SU-DHL-6 (cell line): ENCODE measurements around the gene RTP4.

Source experiments
- H2AFZ ChIP-seq: fragments of 200-600 bp; sonication (generic); 2 replicates; pipeline ENCODE4 v1.6.1; 2014; ENCODE audit warnings: low read depth, mild to moderate bottlenecking, moderate library complexity, mixed read lengths, antibody characterized with exemption, low read length; ENCODE audit not compliant: severe bottlenecking
- H3F3A ChIP-seq: fragments of 200-600 bp; shearing (Covaris generic); 2 replicates; pipeline ENCODE4 v1.6.0; 2016; ENCODE audit warnings: antibody characterized with exemption, mild to moderate bottlenecking; ENCODE audit not compliant: insufficient read depth
- H3K27ac ChIP-seq: fragments of 200-600 bp; sonication (generic); 2 replicates; pipeline ENCODE4 v1.5.1; 2016; ENCODE audit warnings: low read depth, mild to moderate bottlenecking, low read length, moderate library complexity, mixed read lengths
- H3K27me3 ChIP-seq: fragments of 200-600 bp; sonication (generic), shearing (Covaris generic); 2 replicates; pipeline ENCODE4 v1.6.0; 2014; ENCODE audit warnings: mild to moderate bottlenecking, low read length
- H3K36me3 ChIP-seq: fragments of 200-600 bp; sonication (generic); 2 replicates; pipeline ENCODE4 v1.6.1; 2014; ENCODE audit warnings: mild to moderate bottlenecking, low read length, mixed read lengths
- H3K4me2 ChIP-seq: fragments of 300-600, 200-600 bp; shearing (Covaris generic), sonication (generic); 2 replicates; pipeline ENCODE4 v1.6.0; 2014; ENCODE audit warnings: low read length, low read depth, mild to moderate bottlenecking; ENCODE audit not compliant: poor library complexity, severe bottlenecking
- H3K4me3 ChIP-seq: fragments of 200-600 bp; sonication (generic); 2 replicates; pipeline ENCODE4 v1.5.1; 2014; ENCODE audit warnings: antibody characterized with exemption, low read length, mild to moderate bottlenecking, mixed read lengths; ENCODE audit not compliant: insufficient read depth, poor library complexity, severe bottlenecking
- H3K79me2 ChIP-seq: fragments of 200-600 bp; sonication (generic); 2 replicates; pipeline ENCODE4 v1.6.1; 2014; ENCODE audit warnings: mild to moderate bottlenecking, low read length, moderate library complexity; ENCODE audit not compliant: insufficient read depth
- H3K9ac ChIP-seq: fragments of 200-600 bp; sonication (generic); 2 replicates; pipeline ENCODE4 v1.7.0; 2014; ENCODE audit warnings: mild to moderate bottlenecking, low read length
- H3K9me2 ChIP-seq: fragments of 200-600 bp; sonication (generic); replicated peaks from 2 replicates; pipeline ENCODE4 v1.6.1; 2014; ENCODE audit warnings: low read length; ENCODE audit not compliant: insufficient read depth
- H3K9me3 ChIP-seq: fragments of 200-600 bp; sonication (generic); 2 replicates; pipeline ENCODE4 v1.6.1; 2014; ENCODE audit warnings: low read length, mixed read lengths; ENCODE audit not compliant: insufficient read depth
- H4K20me1 ChIP-seq: fragments of 200-600 bp; sonication (generic); 2 replicates; pipeline ENCODE4 v1.6.1; 2014; ENCODE audit warnings: low read depth, mild to moderate bottlenecking, antibody characterized with exemption, low read length, moderate library complexity, mixed read lengths
- EZH2phosphoT487 ChIP-seq: fragments of 200-600 bp; sonication (generic), shearing (Covaris generic); conservative IDR thresholded peaks from 2 replicates; pipeline ENCODE4 v1.6.1; 2018; ENCODE audit warnings: mild to moderate bottlenecking, antibody characterized with exemption, low read length, moderate library complexity, mixed read lengths
- TF ChIP-seq, protein P1 (sequence below): fragments of 200-600 bp; sonication (generic); IDR thresholded peaks from one replicate; pipeline ENCODE4 v1.5.1; 2017; ENCODE audit warnings: antibody characterized with exemption, mild to moderate bottlenecking, low read length, moderate library complexity; ENCODE audit not compliant: insufficient read depth, poor library complexity, severe bottlenecking

Gene RTP4

DNA sequence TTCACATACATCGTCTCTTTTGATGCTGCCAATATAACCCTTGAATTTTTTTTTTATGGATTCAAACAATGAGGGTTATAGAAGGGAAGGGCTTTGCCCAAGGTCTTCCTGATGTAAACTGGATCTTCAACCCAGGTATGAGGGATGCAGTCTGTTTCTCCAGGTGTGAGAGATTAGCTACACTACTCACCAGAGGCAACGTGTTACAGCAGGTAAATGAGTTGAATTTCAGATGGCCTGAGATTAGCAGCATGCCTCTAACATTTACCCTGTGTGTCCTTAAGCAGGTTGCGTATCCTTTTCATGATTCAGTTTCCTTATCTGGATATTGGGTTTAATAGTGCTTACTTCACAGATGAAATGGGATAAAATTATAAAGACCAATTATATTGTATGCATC lies 1.9 kb downstream of the RTP4 start:
- Histone ChIP-seq H3K9ac (no peak overlapping the region), H3K27ac (no peak overlapping the region), H2AFZ (no peak overlapping the region), H3K4me3 (no peak overlapping the region), H3K9me3 (no peaks in the 10 kb centered on the region), H3K9me2 (no peaks in the 10 kb centered on the region), H3K27me3 (no peaks in the 10 kb centered on the region), H3F3A (no peaks in the 10 kb centered on the region), H3K4me2 (no peak overlapping the region), H3K79me2 (no peaks in the 10 kb centered on the region), H4K20me1 (no peaks in the 10 kb centered on the region), H3K36me3 (no peaks in the 10 kb centered on the region)
- TF ChIP-seq, protein P1, sequence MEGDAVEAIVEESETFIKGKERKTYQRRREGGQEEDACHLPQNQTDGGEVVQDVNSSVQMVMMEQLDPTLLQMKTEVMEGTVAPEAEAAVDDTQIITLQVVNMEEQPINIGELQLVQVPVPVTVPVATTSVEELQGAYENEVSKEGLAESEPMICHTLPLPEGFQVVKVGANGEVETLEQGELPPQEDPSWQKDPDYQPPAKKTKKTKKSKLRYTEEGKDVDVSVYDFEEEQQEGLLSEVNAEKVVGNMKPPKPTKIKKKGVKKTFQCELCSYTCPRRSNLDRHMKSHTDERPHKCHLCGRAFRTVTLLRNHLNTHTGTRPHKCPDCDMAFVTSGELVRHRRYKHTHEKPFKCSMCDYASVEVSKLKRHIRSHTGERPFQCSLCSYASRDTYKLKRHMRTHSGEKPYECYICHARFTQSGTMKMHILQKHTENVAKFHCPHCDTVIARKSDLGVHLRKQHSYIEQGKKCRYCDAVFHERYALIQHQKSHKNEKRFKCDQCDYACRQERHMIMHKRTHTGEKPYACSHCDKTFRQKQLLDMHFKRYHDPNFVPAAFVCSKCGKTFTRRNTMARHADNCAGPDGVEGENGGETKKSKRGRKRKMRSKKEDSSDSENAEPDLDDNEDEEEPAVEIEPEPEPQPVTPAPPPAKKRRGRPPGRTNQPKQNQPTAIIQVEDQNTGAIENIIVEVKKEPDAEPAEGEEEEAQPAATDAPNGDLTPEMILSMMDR = no peak
- no peak for TF ChIP-seq EZH2phosphoT487

DNA sequence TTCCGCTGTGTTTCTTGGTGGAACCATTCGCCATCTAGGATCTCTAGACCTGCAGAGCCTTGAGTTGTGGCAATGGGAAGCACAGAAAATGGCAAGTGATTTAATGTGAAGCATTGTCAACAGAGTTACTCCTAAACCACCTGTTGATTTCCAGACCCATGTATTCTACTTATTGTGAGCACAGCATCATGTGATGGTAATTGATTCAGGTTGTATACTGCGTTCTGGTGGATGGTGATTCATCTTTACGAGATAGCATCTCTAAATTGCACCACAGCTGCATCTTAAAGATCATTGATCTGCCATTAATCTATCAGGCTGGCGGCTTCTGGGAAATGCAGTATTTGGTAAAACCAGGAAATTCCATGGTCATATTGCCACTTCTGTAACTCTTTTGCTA lies 7.4 kb downstream of the RTP4 start:
- H3F3A ChIP-seq = no peaks in the 10 kb centered on the region
- H3K9ac ChIP-seq = no peak overlapping the region
- H3K9me3 ChIP-seq = no peaks in the 10 kb centered on the region
- H3K4me3 ChIP-seq = no peak overlapping the region
- H2AFZ ChIP-seq = no peak overlapping the region
- no peak overlapping the region for H3K27ac ChIP-seq
- H4K20me1 ChIP-seq = no peaks in the 10 kb centered on the region
- H3K79me2 ChIP-seq = no peaks in the 10 kb centered on the region
- H3K4me2 ChIP-seq = no peak overlapping the region
- no peaks in the 10 kb centered on the region for H3K9me2 ChIP-seq
- no peaks in the 10 kb centered on the region for H3K36me3 ChIP-seq
- TF ChIP-seq EZH2phosphoT487 = no peak
- TF ChIP-seq, protein P1 = no peak
- H3K27me3 ChIP-seq = no peaks in the 10 kb centered on the region

DNA sequence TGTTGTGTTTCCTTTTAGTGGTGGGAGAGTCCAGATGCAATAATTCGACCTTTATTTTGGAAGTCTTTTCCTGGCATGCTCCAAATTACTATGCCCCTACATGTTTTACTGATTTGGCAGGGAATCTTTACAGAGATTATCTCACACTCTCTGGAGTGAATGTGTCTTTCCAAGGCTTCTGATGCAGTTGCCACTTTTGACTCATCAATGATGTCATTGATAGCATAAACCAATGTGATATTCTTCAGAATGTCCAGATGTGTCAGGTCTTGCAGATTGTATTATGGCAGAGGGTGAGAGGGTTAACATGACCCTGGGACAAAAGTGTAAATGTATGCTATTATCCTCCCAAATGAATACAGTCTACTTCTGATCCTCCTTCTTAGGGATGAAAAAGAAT lies 9.7 kb downstream of the RTP4 start:
- Histone ChIP-seq H3K9me3 (no peaks in the 10 kb centered on the region), H3K4me3 (no peak overlapping the region), H3K79me2 (no peaks in the 10 kb centered on the region), H4K20me1 (no peaks in the 10 kb centered on the region), H3F3A (no peaks in the 10 kb centered on the region), H3K9me2 (no peaks in the 10 kb centered on the region), H3K4me2 (no peak overlapping the region), H3K27ac (no peak overlapping the region), H3K36me3 (no peaks in the 10 kb centered on the region), H3K9ac (no peak overlapping the region), H2AFZ (no peak overlapping the region), H3K27me3 (no peaks in the 10 kb centered on the region)
- TF ChIP-seq, protein P1 = no peak
- no peak for TF ChIP-seq EZH2phosphoT487

DNA sequence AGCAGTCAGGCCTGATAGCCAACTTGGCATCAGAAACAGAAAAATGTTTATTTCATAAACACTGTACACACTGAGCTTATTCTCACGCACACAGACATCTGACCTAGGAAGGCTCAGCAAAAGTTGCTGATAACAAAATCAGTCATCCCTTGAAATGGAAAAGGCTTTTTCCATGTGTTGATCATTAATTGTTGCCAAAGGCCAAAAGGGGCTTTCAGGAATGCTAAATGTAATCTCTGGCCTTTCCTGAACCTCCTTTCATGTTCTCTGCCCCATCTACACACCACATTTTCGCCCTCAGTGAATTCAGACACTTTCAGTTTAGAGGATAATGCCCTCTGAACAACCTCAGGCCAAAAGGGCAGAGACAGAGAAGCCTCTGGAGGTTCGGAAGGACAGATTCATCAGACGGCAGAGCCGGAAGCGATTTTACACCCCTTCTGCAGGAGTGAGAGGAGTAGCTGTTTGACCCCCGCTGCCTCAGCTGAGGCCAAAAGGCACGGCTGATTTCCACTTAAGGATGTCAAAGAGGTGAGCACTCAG lies 14.5 kb downstream of the RTP4 start:
- no peak overlapping the region for H2AFZ ChIP-seq
- no peaks in the 10 kb centered on the region for H3K9me3 ChIP-seq
- H3K27ac ChIP-seq = no peak overlapping the region
- no peak overlapping the region for H3K9ac ChIP-seq
- no peaks in the 10 kb centered on the region for H3F3A ChIP-seq
- no peaks in the 10 kb centered on the region for H4K20me1 ChIP-seq
- no peaks in the 10 kb centered on the region for H3K27me3 ChIP-seq
- no peaks in the 10 kb centered on the region for H3K36me3 ChIP-seq
- TF ChIP-seq, protein P1 = no peak
- TF ChIP-seq EZH2phosphoT487 = no peak
- H3K4me2 ChIP-seq = no peak overlapping the region
- H3K4me3 ChIP-seq = no peak overlapping the region
- no peaks in the 10 kb centered on the region for H3K79me2 ChIP-seq
- H3K9me2 ChIP-seq = no peaks in the 10 kb centered on the region
